HCT116 (cell line): ENCODE results near the gene IFT25. TPM values are rescaled to one million over a fixed set of nuclear protein-coding genes. Genes with fewer than 3 reads are reported as not detected.

Source experiments
- ATAC-seq: fragments of 200-7000 bp; cut with Tn5 transposase; 2 replicates; pipeline ENCODE4 v1.9.1; 2020; ENCODE audit warnings: mild to moderate bottlenecking, moderate library complexity
- BruUV-seq: library from RNA; stranded (reverse); fragments of 400-500 nt; replicated peaks from 2 replicates; lab custom pipeline; 2021; lab: Mats Ljungman, UMichigan
- CTCF ChIA-PET: fragments of 300-600 bp; sonication (Branson Sonifier 250); formaldehyde crosslinking; loops from one replicate; lab custom pipeline; 2021; ENCODE audit warnings: antibody characterized with exemption; lab: Charles Lee
- POLR2A ChIA-PET: fragments of 300-600, 350-600 bp; sonication (Branson Sonifier 250); formaldehyde crosslinking; loops from one replicate; lab custom pipeline; 2021; ENCODE audit warnings: antibody characterized with exemption; lab: Charles Lee
- RAD21 ChIA-PET, 2 experiments: fragments of 300-600 bp; sonication (Branson Sonifier 250); formaldehyde crosslinking; loops; one replicate each; lab custom pipeline; 2023; ENCODE audit warnings: low total read pairs in 2 of 2; ENCODE audit not compliant: uncharacterized antibody in 2 of 2, unreplicated experiment in 2 of 2, low non-redundant PET in 1 of 2; lab: Charles Lee
- DNase-seq: peaks from one replicate; pipeline ENCODE4 v3.0.0-alpha.2; 2010; ENCODE audit warnings: low read depth, low spot score
- H2AFZ ChIP-seq: fragments of 200-600 bp; shearing (Covaris generic), sonication (generic); 2 replicates; pipeline ENCODE4 v1.6.1; 2017; ENCODE audit warnings: low read depth, mixed run types, mixed read lengths, antibody characterized with exemption, low read length; ENCODE audit not compliant: poor library complexity, severe bottlenecking
- H3K27ac ChIP-seq: 2 replicates; pipeline ENCODE4 v1.5.1; 2012; ENCODE audit warnings: low read depth, low read length
- H3K27me3 ChIP-seq: fragments of 200-600 bp; sonication (generic); 2 replicates; pipeline ENCODE4 v1.6.1; 2016; ENCODE audit warnings: mixed run types, low read length, mixed read lengths; ENCODE audit not compliant: insufficient read depth
- H3K36me3 ChIP-seq, 2 experiments: fragments of 200-500 bp in 1 of 2; fragments of 200-600 bp in 1 of 2; sonication (Bioruptor generic) in 1 of 2; sonication (generic) in 1 of 2; 2 replicates each; pipeline versions ENCODE4 v1.5.1 to v1.6.1; 2014 to 2016; ENCODE audit warnings: low read length in 2 of 2, inconsistent platforms in 1 of 2, mixed read lengths in 1 of 2, mixed run types in 1 of 2; ENCODE audit not compliant: insufficient read depth in 2 of 2, control insufficient read depth in 1 of 2
- H3K4me1 ChIP-seq, 2 experiments: fragments of 200-600 bp in 1 of 2; sonication (generic) in 1 of 2; 2 replicates each; pipeline versions ENCODE4 v1.5.1 to v1.6.1; 2012 to 2017; ENCODE audit warnings: low read length in 2 of 2, inconsistent platforms in 1 of 2, mild to moderate bottlenecking in 1 of 2, mixed read lengths in 1 of 2, mixed run types in 1 of 2, moderate library complexity in 1 of 2; ENCODE audit not compliant: insufficient read depth in 2 of 2, control insufficient read depth in 1 of 2
- H3K4me2 ChIP-seq: fragments of 200-600 bp; sonication (generic); 2 replicates; pipeline ENCODE4 v1.6.1; 2017; ENCODE audit warnings: mixed run types, low read length, mixed read lengths
- H3K4me3 ChIP-seq, 2 experiments: fragments of 200-600 bp in 1 of 2; sonication (generic) in 1 of 2; replicated peaks in 1 of 2; 2 replicates each; pipeline ENCODE4 v1.5.1; 2011 to 2016; ENCODE audit warnings: low read length in 2 of 2, control low read depth in 1 of 2, low read depth in 1 of 2, mild to moderate bottlenecking in 1 of 2, mixed read lengths in 1 of 2, mixed run types in 1 of 2
- H3K79me2 ChIP-seq: fragments of 200-600 bp; sonication (generic); 2 replicates; pipeline ENCODE4 v1.6.1; 2017; ENCODE audit warnings: mild to moderate bottlenecking, mixed run types, low read length, moderate library complexity, mixed read lengths; ENCODE audit not compliant: insufficient read depth
- H3K9ac ChIP-seq: fragments of 200-600 bp; sonication (generic); 2 replicates; pipeline ENCODE4 v1.6.1; 2016; ENCODE audit warnings: low read length, mixed read lengths
- H3K9me2 ChIP-seq: fragments of 200-600 bp; sonication (generic), shearing (Covaris generic); 2 replicates; pipeline ENCODE4 v1.6.1; 2017; ENCODE audit warnings: mixed run types, mild to moderate bottlenecking, moderate library complexity; ENCODE audit not compliant: insufficient read depth
- H3K9me3 ChIP-seq, 2 experiments: fragments of 200-500 bp in 1 of 2; fragments of 200-600 bp in 1 of 2; sonication (Bioruptor generic) in 1 of 2; sonication (generic) in 1 of 2; 2 replicates each; pipeline ENCODE4 v1.6.1; 2014 to 2017; ENCODE audit warnings: low read length in 2 of 2, mixed read lengths in 2 of 2, inconsistent platforms in 1 of 2, low read depth in 1 of 2, mild to moderate bottlenecking in 1 of 2, mixed run types in 1 of 2, moderate library complexity in 1 of 2; ENCODE audit not compliant: control insufficient read depth in 1 of 2, insufficient read depth in 1 of 2
- H4K20me1 ChIP-seq: fragments of 200-600 bp; sonication (generic), shearing (Covaris generic); 2 replicates; pipeline ENCODE4 v1.6.1; 2017; ENCODE audit warnings: mixed run types, mild to moderate bottlenecking, moderate library complexity; ENCODE audit not compliant: insufficient read depth
- ATF3 ChIP-seq: IDR thresholded peaks from 2 replicates; pipeline ENCODE4 v1.6.1; 2012
- ELF1 ChIP-seq: IDR thresholded peaks from 2 replicates; pipeline ENCODE4 v1.6.1; 2012; ENCODE audit warnings: low read depth, borderline replicate concordance
- EZH2phosphoT487 ChIP-seq: fragments of 200-600 bp; IDR thresholded peaks from 2 replicates; pipeline ENCODE4 v1.6.1; 2018; ENCODE audit warnings: antibody characterized with exemption, borderline replicate concordance
- POLR2AphosphoS5 ChIP-seq: IDR thresholded peaks from 2 replicates; pipeline ENCODE4 v1.6.1; 2011; ENCODE audit warnings: mild to moderate bottlenecking, low read depth, low read length, moderate library complexity
- intact Hi-C: fragments of 100-400 bp; cut with micrococcal nuclease; formaldehyde crosslinking; loops from 2 replicates; pipeline ENCODE4 v1.10.0; 2022
- total RNA-seq: library from RNA; stranded (reverse); gene quantifications from one replicate; pipeline ENCODE4 v1.2.1, GENCODE V29; 2021; ENCODE audit not compliant: unreplicated experiment

The IFT25 gene
- total RNA-seq, 1 experiment from 2014 or later = 45.1 TPM

GRCh38 chr1:53871773-53872484 lies 73.6 kb downstream of the IFT25 start:
- Histone ChIP-seq H3K36me3 (peaks cover 4 to 5% of the 10 kb centered on the region in 2 experiments; a peak in 2 of 4 replicates), H3K9me2 (no peaks in the 10 kb centered on the region), H4K20me1 (no peaks in the 10 kb centered on the region), H3K9me3 (no peaks in the 10 kb centered on the region), H3K4me1 (no peaks in the 10 kb centered on the region), H3K4me3 (no peak overlapping the region), H3K79me2 (no peaks in the 10 kb centered on the region), H3K9ac (no peak overlapping the region), H3K27me3 (no peaks in the 10 kb centered on the region), H2AFZ (no peak overlapping the region), H3K27ac (no peak overlapping the region), H3K4me2 (no peak overlapping the region)
- DNase-seq (no peak), ATAC-seq (no peak)
- CTCF ChIA-PET = interaction anchor here (2.1 to 2.3 kb wide), 2 partner anchors 11 to 87 kb away, joined by 7 to 12 read pairs; no protein-coding TSS in a partner anchor
- BruUV-seq = no TSS peak
- intact Hi-C loops = no loop called here
- TF ChIP-seq ELF1 (no peak), ATF3 (no peak), EZH2phosphoT487 (no peak), POLR2AphosphoS5 (no peak)
- POLR2A ChIA-PET = interaction anchor here (1.3 kb wide), 1 partner anchor 11 kb away, joined by 3 read pairs; no protein-coding TSS in a partner anchor
- RAD21 ChIA-PET = no interaction called here

Other genes starting within 250 kb of the IFT25 start
- gene GLIS1, start 206.5 kb downstream of the IFT25 start, total RNA-seq = 0.39 TPM
- 54.7 TPM for gene NDC1, start 107.4 kb downstream of the IFT25 start, total RNA-seq
- gene YIPF1, start 55.9 kb downstream of the IFT25 start, total RNA-seq = 16.4 TPM
- gene DIO1, start 51.5 kb downstream of the IFT25 start, total RNA-seq = not detected
- gene LRRC42, start 651 bp upstream of the IFT25 start, total RNA-seq = 62.5 TPM
- 0.30 TPM for gene LDLRAD1, start 72.5 kb upstream of the IFT25 start, total RNA-seq
- 121 TPM for gene TMEM59, start 107.5 kb upstream of the IFT25 start, total RNA-seq
- 5.4 TPM for gene TCEANC2, start 107.9 kb upstream of the IFT25 start, total RNA-seq
- gene CDCP2, start 207.3 kb upstream of the IFT25 start, total RNA-seq = 0.22 TPM